ENCODE measurements around the gene F8A3. TPM values are rescaled to one million over a fixed set of nuclear protein-coding genes. Genes with fewer than 3 reads are reported as not detected.
"Not testable (repeated sequence)": the region's sequence is repeated elsewhere in the genome, so short reads cannot be mapped to it uniquely, and the experiment has no call there.

Gene F8A3
- total RNA-seq = not detected
- long read RNA-seq = 0 reads

GRCh38 chrX:155458471-155458870 is at the start of gene F8A3:
Gene F8A3, minus strand, starts transcription at chrX:155458620. Its CDS starts 20 bp downstream, at chrX:155458600.
- DNase-seq (ENCODE audit: missing footprints); intact Hi-C loops (cut with DNase I): not testable (repeated sequence)
- peak; percentile 88 for ATAC-seq

- intact Hi-C loops (cut with DNase I) = no loop called here
- DNase-seq (ENCODE audit: missing footprints) (no peak), ATAC-seq (no peak)
These were observed 46.9 kb upstream of the F8A3 start for GRCh38 chrX:155505296-155505695.

DNA sequence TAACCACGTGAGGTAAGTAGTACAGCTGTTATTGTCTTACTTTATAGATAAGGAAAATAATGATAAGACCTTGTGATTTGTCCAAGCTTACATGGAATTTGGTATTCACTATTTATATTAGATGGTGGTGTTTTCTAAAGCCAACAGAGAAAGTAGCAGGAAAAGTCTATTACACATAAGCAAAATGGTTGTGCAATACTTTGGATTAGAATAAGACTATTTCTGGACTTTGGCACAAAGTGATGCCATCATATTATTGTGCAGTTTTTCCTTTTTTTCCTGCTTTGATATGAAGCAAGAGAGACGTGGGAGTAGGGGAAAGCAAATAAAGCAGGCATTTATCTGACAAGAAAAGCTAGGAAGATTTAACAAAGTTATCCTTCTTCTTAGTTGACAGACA is 36.7 kb upstream of the F8A3 start:
- intact Hi-C loops (cut with DNase I); DNase-seq (ENCODE audit: missing footprints); ATAC-seq: not testable (repeated sequence)

GRCh38 chrX:155491421-155491820 is 33.0 kb upstream of the F8A3 start:
- ATAC-seq; DNase-seq (ENCODE audit: missing footprints); intact Hi-C loops (cut with DNase I): not testable (repeated sequence)

GRCh38 chrX:155477136-155477535 is 18.7 kb upstream of the F8A3 start:
- DNase-seq (ENCODE audit: missing footprints); intact Hi-C loops (cut with DNase I); ATAC-seq: not testable (repeated sequence)

GRCh38 chrX:155466269-155466938 is 8.0 kb upstream of the F8A3 start:
- intact Hi-C loops (cut with DNase I); ATAC-seq; DNase-seq (ENCODE audit: missing footprints): not testable (repeated sequence)

GRCh38 chrX:155460501-155460900 is 2.1 kb upstream of the F8A3 start:
- ATAC-seq; DNase-seq (ENCODE audit: missing footprints); intact Hi-C loops (cut with DNase I): not testable (repeated sequence)

GRCh38 chrX:155457761-155458447 is 516 bp downstream of the F8A3 start:
- intact Hi-C loops (cut with DNase I); DNase-seq (ENCODE audit: missing footprints): not testable (repeated sequence)
- peak; percentile 88 for ATAC-seq

GRCh38 chrX:155441097-155441496 is 17.3 kb downstream of the F8A3 start:
- ATAC-seq (no peak), DNase-seq (ENCODE audit: missing footprints) (no peak)
- intact Hi-C loops (cut with DNase I) = no loop called here

DNA sequence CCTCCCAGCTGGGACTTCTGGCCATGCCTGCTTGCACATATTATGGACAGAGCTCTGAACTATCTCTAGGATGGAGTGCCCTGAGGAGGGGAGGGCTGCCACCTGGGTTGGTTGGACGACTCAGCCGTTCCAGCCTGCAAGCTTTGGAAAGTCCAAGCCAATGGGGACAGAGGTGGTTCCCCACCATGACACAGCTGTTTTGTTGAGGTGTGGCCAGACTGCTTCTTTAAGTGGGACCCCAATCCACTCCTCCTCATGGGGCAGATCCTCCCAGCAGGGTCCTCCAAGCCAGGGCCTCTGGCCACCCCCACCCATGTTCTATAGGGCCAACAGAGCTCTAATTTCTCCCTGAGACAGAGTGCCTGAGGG is 22.7 kb downstream of the F8A3 start:
- intact Hi-C loops (cut with DNase I) = no loop called here
- ATAC-seq (no peak), DNase-seq (ENCODE audit: missing footprints) (no peak)

DNA sequence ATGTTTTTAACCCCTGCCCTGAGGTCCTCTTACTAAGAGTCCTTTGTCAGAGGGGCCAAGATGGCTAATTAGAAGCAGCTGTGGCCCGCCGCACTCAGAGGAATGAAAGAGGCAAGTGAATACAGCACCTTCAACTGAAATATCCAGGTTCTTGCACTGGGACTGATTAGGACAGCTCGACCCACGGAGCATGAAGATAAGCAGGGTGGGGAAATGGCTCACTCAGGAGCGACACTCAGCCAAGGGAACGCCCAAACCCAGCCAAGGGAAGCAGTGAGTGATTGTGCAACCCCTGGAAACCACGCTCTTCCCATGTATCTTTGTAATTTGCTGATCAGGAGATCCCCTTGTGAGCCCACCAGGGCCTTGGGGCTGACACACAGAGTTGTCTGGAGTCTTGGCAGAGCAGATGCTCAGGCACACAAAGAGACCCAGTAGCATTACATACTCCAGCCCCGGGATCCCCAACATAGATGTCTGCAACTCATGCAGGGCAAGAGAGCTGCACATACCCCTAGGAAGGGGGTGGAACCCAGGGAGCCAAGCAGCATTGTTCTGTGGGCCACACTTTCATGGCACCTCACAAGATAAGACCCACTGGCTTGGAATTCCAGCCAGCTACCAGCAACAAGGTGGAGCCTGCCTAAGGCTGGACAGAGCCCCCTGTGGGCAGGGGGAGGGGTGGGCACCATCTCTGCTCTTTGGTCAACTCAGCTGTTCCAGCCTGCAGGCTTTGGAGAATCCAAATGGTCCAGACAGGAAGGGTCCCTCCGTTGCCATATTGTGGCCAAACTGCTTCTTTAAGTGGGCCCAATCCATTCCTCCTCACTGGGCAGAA is 23.3 kb downstream of the F8A3 start:
- DNase-seq (ENCODE audit: missing footprints) (peak; percentile 20), ATAC-seq (peak; percentile 50)
- intact Hi-C loops (cut with DNase I) = no loop called here

- ATAC-seq = no peak
- intact Hi-C loops (cut with DNase I) = no loop called here
- no peak for DNase-seq (ENCODE audit: missing footprints)
These were observed 40.7 kb downstream of the F8A3 start for GRCh38 chrX:155417769-155418168.

Small RNA genes lying within 50 kb of the gene (microRNA-seq; reads per million reads assigned to microRNA genes)
- gene MIR1184-3 = not detected

Other genes with a start within 250 kb of the F8A3 start
- gene VBP1, start 242.2 kb downstream of the F8A3 start, total RNA-seq = 74.8 TPM
- 0.22 TPM for gene RAB39B, start 194.1 kb downstream of the F8A3 start, total RNA-seq
- gene CLIC2, start 124.0 kb downstream of the F8A3 start, total RNA-seq = 17.0 TPM
- gene F8A2, start 76.5 kb downstream of the F8A3 start, total RNA-seq = not detected
- gene SPRY3, start 154.0 kb upstream of the F8A3 start, total RNA-seq = 0.84 TPM
- gene TMLHE, start 154.3 kb upstream of the F8A3 start, total RNA-seq = 38.8 TPM